Mesendoderm (in vitro differentiated cells): ENCODE data around the gene PRLH.

Source experiments
- DNase-seq: peaks from one replicate; pipeline ENCODE4 v3.0.0; 2013
- H2AK5ac ChIP-seq: 2 replicates; pipeline ENCODE4 v1.6.1; 2013; ENCODE audit warnings: low read length, inconsistent platforms
- H2BK120ac ChIP-seq: 2 replicates; pipeline ENCODE4 v1.6.1; 2013; ENCODE audit warnings: low read depth, mild to moderate bottlenecking, low read length, moderate library complexity, mixed read lengths
- H2BK15ac ChIP-seq: replicated peaks from 2 replicates; pipeline ENCODE4 v1.6.1; 2013; ENCODE audit warnings: low read depth, mild to moderate bottlenecking, moderate library complexity
- H2BK5ac ChIP-seq: 2 replicates; pipeline ENCODE4 v1.6.1; 2013; ENCODE audit warnings: low read length, inconsistent platforms
- H3K18ac ChIP-seq: 2 replicates; pipeline ENCODE4 v1.6.1; 2013; ENCODE audit warnings: mild to moderate bottlenecking, low read length, mixed read lengths
- H3K23ac ChIP-seq: one replicate; pipeline ENCODE4 v1.6.1; 2013; ENCODE audit warnings: low read length
- H3K27ac ChIP-seq: 2 replicates; pipeline ENCODE4 v1.5.1; 2013; ENCODE audit warnings: low read depth, mild to moderate bottlenecking, inconsistent platforms, low read length, moderate library complexity
- H3K27me3 ChIP-seq: 2 replicates; pipeline ENCODE4 v1.6.1; 2013; ENCODE audit warnings: low read length, control low read depth, mild to moderate bottlenecking, inconsistent platforms; ENCODE audit not compliant: insufficient read depth, poor library complexity
- H3K36me3 ChIP-seq: 2 replicates; pipeline ENCODE4 v1.6.1; 2013; ENCODE audit warnings: low read length, inconsistent platforms; ENCODE audit not compliant: control insufficient read depth, insufficient read depth
- H3K4ac ChIP-seq: one replicate; pipeline ENCODE4 v1.6.1; 2013; ENCODE audit warnings: low read depth, mild to moderate bottlenecking, low read length, moderate library complexity
- H3K4me1 ChIP-seq: 2 replicates; pipeline ENCODE4 v1.6.1; 2013; ENCODE audit warnings: low read depth, low read length, inconsistent platforms; ENCODE audit not compliant: control insufficient read depth
- H3K4me2 ChIP-seq: 2 replicates; pipeline ENCODE4 v1.6.1; 2013; ENCODE audit warnings: low read length
- H3K4me3 ChIP-seq: 2 replicates; pipeline ENCODE4 v1.5.1; 2013; ENCODE audit warnings: mild to moderate bottlenecking, low read length
- H3K56ac ChIP-seq: one replicate; pipeline ENCODE4 v1.6.1; 2013; ENCODE audit warnings: low read length
- H3K79me1 ChIP-seq: 2 replicates; pipeline ENCODE4 v1.6.1; 2013; ENCODE audit warnings: low read length, inconsistent platforms
- H3K79me2 ChIP-seq: 2 replicates; pipeline ENCODE4 v1.6.1; 2013; ENCODE audit warnings: mild to moderate bottlenecking, low read length; ENCODE audit not compliant: control insufficient read depth, insufficient read depth
- H3K9ac ChIP-seq: 2 replicates; pipeline ENCODE4 v1.6.1; 2013; ENCODE audit warnings: low read length, inconsistent platforms
- H4K5ac ChIP-seq: one replicate; pipeline ENCODE4 v1.6.1; 2013; ENCODE audit warnings: low read length
- H4K8ac ChIP-seq: one replicate; pipeline ENCODE4 v1.6.1; 2013; ENCODE audit warnings: low read depth, mild to moderate bottlenecking, control low read depth, low read length, moderate library complexity
- WGBS: extraction: QIAGEN DNeasy Blood & Tissue Kit; methylation state at CpG from one replicate; pipeline ENCODE4 v1.1.7; 2013; ENCODE audit warnings: low lambda C conversion rate, missing lambda C conversion rate; ENCODE audit not compliant: insufficient coverage; ENCODE audit errors: extremely low coverage; 5-methylcytosine and 5-hydroxymethylcytosine counted together

PRLH gene

DNA sequence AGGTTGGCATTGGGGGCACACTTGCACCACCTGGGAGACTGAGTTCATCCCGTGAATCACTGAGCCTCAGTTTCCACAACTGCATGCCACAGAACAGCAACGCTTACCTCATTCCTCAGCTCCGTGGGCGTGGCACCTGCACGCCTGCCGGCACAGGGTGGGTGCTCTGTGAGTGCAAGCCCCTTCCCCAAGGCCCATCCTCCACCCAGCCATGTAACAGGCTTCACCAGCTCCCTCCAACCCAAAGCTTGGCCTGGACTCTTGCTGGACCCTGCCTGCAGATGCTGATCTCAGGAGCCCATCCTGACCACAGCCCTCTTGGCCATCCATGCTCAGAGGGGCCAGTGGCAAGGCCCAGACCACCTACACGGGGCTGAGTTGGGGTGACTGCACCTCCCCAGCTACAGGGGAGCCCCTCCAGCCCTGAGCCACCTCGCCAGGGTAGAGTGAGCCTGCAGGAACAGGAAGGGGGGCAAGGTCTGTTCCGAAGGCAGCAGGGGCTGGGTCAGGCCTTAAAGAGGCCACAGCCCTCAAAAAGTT, 1.8 kb downstream of the PRLH start:
- no peaks in the 10 kb centered on the region for H3K79me2 ChIP-seq
- WGBS: no CpG with 5 or more reads among the region's 9 CpGs
- H3K9ac ChIP-seq: no peak overlapping the region
- no peak for DNase-seq
- H2BK5ac ChIP-seq: no peak overlapping the region
- H3K27me3 ChIP-seq: no peaks in the 10 kb centered on the region
- H3K36me3 ChIP-seq: no peaks in the 10 kb centered on the region
- H2AK5ac ChIP-seq: no peak overlapping the region
- no peaks in the 10 kb centered on the region for H3K4me1 ChIP-seq
- no peak overlapping the region for H3K56ac ChIP-seq
- no peak overlapping the region for H2BK15ac ChIP-seq
- no peak overlapping the region for H3K23ac ChIP-seq
- no peak overlapping the region for H4K5ac ChIP-seq
- H3K18ac ChIP-seq: no peak overlapping the region
- no peak overlapping the region for H3K4ac ChIP-seq
- no peak overlapping the region for H3K4me3 ChIP-seq
- H3K27ac ChIP-seq: no peak overlapping the region
- no peak overlapping the region for H2BK120ac ChIP-seq
- no peak overlapping the region for H3K4me2 ChIP-seq
- H4K8ac ChIP-seq: no peak overlapping the region
- H3K79me1 ChIP-seq: no peaks in the 10 kb centered on the region

DNA sequence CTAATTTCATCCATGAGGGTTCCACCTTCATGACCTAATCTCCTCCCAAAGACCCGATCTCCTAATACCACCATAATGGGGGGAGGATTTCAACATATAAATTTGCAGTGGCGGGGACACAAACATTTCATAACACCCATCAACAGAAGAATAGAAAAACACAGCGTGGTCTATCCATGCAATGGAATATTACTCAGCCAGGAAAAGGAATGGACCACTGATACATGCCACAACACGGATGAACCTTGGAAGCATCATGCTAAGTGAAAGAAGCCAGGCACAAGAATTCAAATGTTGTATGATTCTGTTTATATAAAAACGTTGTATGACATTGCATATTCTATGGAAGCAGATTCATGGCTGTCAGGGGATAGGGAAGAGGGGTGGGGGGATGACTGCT, 2.7 kb downstream of the PRLH start:
- no CpG with 5 or more reads among the region's 5 CpGs for WGBS

DNA sequence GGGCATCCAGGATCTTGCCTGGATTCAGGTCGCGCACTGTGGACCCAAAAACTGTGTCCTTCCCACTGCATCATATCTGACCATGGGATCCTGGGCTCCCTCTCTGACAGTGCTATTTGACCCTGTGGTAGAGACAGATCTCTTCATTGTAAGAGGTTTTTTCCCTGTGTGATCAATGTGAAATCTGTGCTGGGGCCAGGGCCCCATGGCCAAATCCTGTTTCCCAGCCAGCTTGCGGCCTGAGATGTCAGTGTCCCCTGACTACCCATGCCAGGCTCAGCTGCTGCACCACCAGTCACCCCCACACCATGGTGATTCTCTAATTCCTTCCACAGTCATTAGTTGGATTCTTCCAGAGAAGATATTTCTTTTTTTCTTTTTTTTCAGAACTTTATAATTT, 3.5 kb downstream of the PRLH start:
- Histone ChIP-seq H3K4me1 (no peaks in the 10 kb centered on the region), H4K5ac (no peak overlapping the region), H3K4ac (no peak overlapping the region), H2BK120ac (no peak overlapping the region), H3K27ac (no peak overlapping the region), H3K9ac (no peak overlapping the region), H2BK15ac (no peak overlapping the region), H3K23ac (no peak overlapping the region), H3K36me3 (no peaks in the 10 kb centered on the region), H3K79me2 (no peaks in the 10 kb centered on the region), H2AK5ac (no peak overlapping the region), H3K18ac (no peak overlapping the region), H2BK5ac (no peak overlapping the region), H3K4me2 (no peak overlapping the region), H3K27me3 (no peaks in the 10 kb centered on the region), H4K8ac (no peak overlapping the region), H3K4me3 (no peak overlapping the region), H3K79me1 (no peaks in the 10 kb centered on the region), H3K56ac (no peak overlapping the region)
- WGBS: no CpG with 5 or more reads among the region's 3 CpGs
- no peak for DNase-seq

More for the DNA sequence above, 2.7 kb downstream of the PRLH start:
- Histone ChIP-seq H3K4me1 (no peaks in the 10 kb centered on the region), H3K27me3 (no peaks in the 10 kb centered on the region), H3K56ac (no peak overlapping the region), H3K9ac (no peak overlapping the region), H3K4me2 (no peak overlapping the region), H2BK15ac (no peak overlapping the region), H3K36me3 (no peaks in the 10 kb centered on the region), H3K4me3 (no peak overlapping the region), H2BK120ac (no peak overlapping the region), H3K79me1 (no peaks in the 10 kb centered on the region), H2BK5ac (no peak overlapping the region), H3K23ac (no peak overlapping the region), H4K8ac (no peak overlapping the region), H3K18ac (no peak overlapping the region), H4K5ac (no peak overlapping the region), H3K27ac (no peak overlapping the region), H3K79me2 (no peaks in the 10 kb centered on the region), H3K4ac (no peak overlapping the region), H2AK5ac (no peak overlapping the region)
- DNase-seq: no peak

DNA sequence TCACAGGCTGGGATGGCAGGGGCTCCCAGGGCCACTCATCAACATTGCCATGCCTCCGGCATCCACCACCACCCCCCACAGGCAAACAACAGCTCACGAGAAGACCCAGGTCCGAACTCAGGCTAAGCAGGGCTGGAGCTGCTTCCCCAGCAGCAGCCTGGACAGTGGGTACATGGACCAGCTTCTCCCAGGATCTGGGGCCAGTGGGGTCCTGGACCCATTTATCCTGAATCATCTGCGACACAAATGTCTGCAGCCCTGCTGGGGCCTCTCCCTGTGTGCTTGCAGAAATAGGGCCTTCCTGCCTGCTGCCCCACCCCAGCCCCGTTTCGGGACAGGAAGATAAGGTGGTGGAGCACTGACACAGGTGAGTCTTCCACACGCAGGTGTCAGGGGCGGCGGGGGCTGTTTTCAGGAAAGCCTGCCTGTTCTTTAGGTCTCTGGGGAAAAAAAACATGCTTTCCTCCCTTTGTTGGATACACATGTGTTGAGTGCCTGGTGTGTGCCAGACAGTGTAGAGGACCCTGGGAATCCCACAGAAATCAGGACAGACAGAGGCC, 4.5 kb downstream of the PRLH start:
- Histone ChIP-seq H3K56ac (no peak overlapping the region), H3K36me3 (no peaks in the 10 kb centered on the region), H3K9ac (no peak overlapping the region), H2BK5ac (no peak overlapping the region), H3K27me3 (no peaks in the 10 kb centered on the region), H3K4me3 (no peak overlapping the region), H3K18ac (no peak overlapping the region), H4K5ac (no peak overlapping the region), H2AK5ac (no peak overlapping the region), H3K4me2 (no peak overlapping the region), H2BK15ac (no peak overlapping the region), H3K79me1 (no peaks in the 10 kb centered on the region), H3K4me1 (no peaks in the 10 kb centered on the region), H4K8ac (no peak overlapping the region), H2BK120ac (no peak overlapping the region), H3K4ac (no peak overlapping the region), H3K79me2 (no peaks in the 10 kb centered on the region), H3K23ac (no peak overlapping the region), H3K27ac (no peak overlapping the region)
- WGBS: no CpG with 5 or more reads among the region's 9 CpGs
- no peak for DNase-seq

DNA sequence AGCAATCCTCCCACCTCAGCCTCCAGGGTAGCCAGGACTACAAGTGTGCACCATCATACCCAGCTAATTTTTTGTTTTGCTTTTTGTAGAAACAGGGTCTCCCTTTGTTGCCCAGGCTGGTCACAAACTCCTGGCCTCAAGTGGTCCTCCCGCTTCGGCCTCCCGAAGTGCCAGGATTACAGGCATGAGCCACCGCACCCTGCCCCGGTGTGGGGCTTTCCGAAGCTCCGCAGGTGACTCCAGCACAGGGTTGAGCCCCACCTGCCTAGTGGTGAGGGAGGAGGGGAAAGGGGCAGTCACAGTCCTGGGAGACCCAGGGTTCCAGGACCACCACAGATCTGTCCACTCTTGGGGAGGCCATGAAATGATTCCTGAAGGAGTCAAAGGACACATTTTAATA, 5.2 kb downstream of the PRLH start:
- WGBS: no CpG with 5 or more reads among the region's 7 CpGs
- H3K4me2 ChIP-seq: no peak overlapping the region
- H3K18ac ChIP-seq: no peak overlapping the region
- H2BK5ac ChIP-seq: no peak overlapping the region
- H3K4me1 ChIP-seq: no peaks in the 10 kb centered on the region
- no peak overlapping the region for H3K4ac ChIP-seq
- H3K23ac ChIP-seq: no peak overlapping the region
- H2BK120ac ChIP-seq: no peak overlapping the region
- DNase-seq: no peak
- no peak overlapping the region for H3K9ac ChIP-seq
- H2BK15ac ChIP-seq: no peak overlapping the region
- no peaks in the 10 kb centered on the region for H3K36me3 ChIP-seq
- no peaks in the 10 kb centered on the region for H3K27me3 ChIP-seq
- H4K8ac ChIP-seq: no peak overlapping the region
- peak overlapping the region; percentile 25 for H3K56ac ChIP-seq
- H4K5ac ChIP-seq: no peak overlapping the region
- H2AK5ac ChIP-seq: peak overlapping the region; percentile 20
- no peak overlapping the region for H3K4me3 ChIP-seq
- no peaks in the 10 kb centered on the region for H3K79me1 ChIP-seq
- no peaks in the 10 kb centered on the region for H3K79me2 ChIP-seq
- H3K27ac ChIP-seq: no peak overlapping the region
